Kidney (tissue), 22 donors: ENCODE data around the gene ZFHX2. TPM values are rescaled to one million over a fixed set of nuclear protein-coding genes. Genes with fewer than 3 reads are reported as not detected.
"Not testable (repeated sequence)": the region's sequence is repeated elsewhere in the genome, so short reads cannot be mapped to it uniquely, and the experiment has no call there.

Experiments used
- DNase-seq, 5 donors: peaks; one replicate each; pipeline ENCODE4 v3.0.0-alpha.2; 2013 to 2020
- FAIRE-seq: peaks from 2 replicates; lab custom pipeline; 2012; peaks lifted over from hg19 to GRCh38; lab: Jason Lieb, UNC
- H3K27ac ChIP-seq, 2 donors: one replicate each; pipeline ENCODE4 v1.7.0; 2013; ENCODE audit warnings: low read depth in 2 of 2, low read length in 2 of 2, inconsistent platforms in 1 of 2
- H3K27me3 ChIP-seq: one replicate; pipeline ENCODE4 v1.7.1; 2013; ENCODE audit warnings: low read length, inconsistent platforms; ENCODE audit not compliant: control insufficient read depth, insufficient read depth
- H3K36me3 ChIP-seq, 3 donors: one replicate each; pipeline versions ENCODE4 v1.7.0 to v1.7.1; 2013; ENCODE audit warnings: low read length in 3 of 3, control low read depth in 1 of 3, inconsistent platforms in 1 of 3; ENCODE audit not compliant: insufficient read depth in 3 of 3, control insufficient read depth in 2 of 3
- H3K4me1 ChIP-seq, 3 donors: one replicate each; pipeline versions ENCODE4 v1.7.0 to v1.7.1; 2013; ENCODE audit warnings: low read length in 3 of 3, inconsistent platforms in 1 of 3, low read depth in 1 of 3; ENCODE audit not compliant: control insufficient read depth in 2 of 3, insufficient read depth in 2 of 3
- H3K4me3 ChIP-seq, 3 donors: one replicate each; pipeline versions ENCODE4 v1.7.0 to v1.8.1; 2013; ENCODE audit warnings: low read length in 3 of 3, control low read depth in 1 of 3, inconsistent platforms in 1 of 3
- H3K9ac ChIP-seq, 3 donors: one replicate each; pipeline versions ENCODE4 v1.7.0 to v1.7.1; 2013; ENCODE audit warnings: low read length in 3 of 3, control low read depth in 1 of 3, inconsistent platforms in 1 of 3
- H3K9me3 ChIP-seq, 3 donors: one replicate each; pipeline versions ENCODE4 v1.7.0 to v1.7.1; 2013; ENCODE audit warnings: low read length in 3 of 3, control low read depth in 1 of 3, inconsistent platforms in 1 of 3; ENCODE audit not compliant: control insufficient read depth in 2 of 3, insufficient read depth in 1 of 3
- CTCF ChIP-seq: IDR thresholded peaks from 3 replicates; pipeline ENCODE4 v1.5.1; 2012; ENCODE audit warnings: mild to moderate bottlenecking, moderate library complexity, borderline replicate concordance; ENCODE audit not compliant: insufficient read depth; ENCODE audit errors: extremely low read depth
- intact Hi-C: fragments of 100-400 bp; cut with DNase I; formaldehyde crosslinking; loops from one replicate; pipeline ENCODE4 v1.11.1; 2022
- long read RNA-seq, 10 donors: library from polyadenylated mRNA in 1 of 10; unstranded in 1 of 10; transcript quantifications; one replicate each; pipeline ENCODE4 v2.0.0 and lab custom pipeline, GENCODE V29; 2021 to 2026
- polyA plus RNA-seq: library from polyadenylated mRNA; stranded (reverse); fragments of 350-450 nt; fragmentation: Illumina TruSeq; extraction: RNeasy Lipid Tissue Mini Kit (QIAGEN cat#74804); gene quantifications from one replicate; pipeline ENCODE4 v1.2.3, GENCODE V29; 2014; ENCODE audit warnings: low read depth, low replicate concordance; ENCODE audit not compliant: insufficient read depth
- total RNA-seq: library from RNA; stranded (reverse); fragmentation: NEBNext Ultra II Directional; extraction: Animal tissue kit (Norgen Biotek cat#: 25700); gene quantifications from one replicate; pipeline ENCODE4 v1.2.1, GENCODE V29; 2021
- donor health status: control.
- donor health status: control.
- donor health status: control.
- donor health status: control.
- donor health status: control.
- donor health status: DM: yes; HTN: yes; CAD: no.
- donor health status: Normal renal cell carcinoma (clear cell type).

Gene ZFHX2
- total RNA-seq (4.9 TPM), polyA plus RNA-seq (6.1 TPM)
- long read RNA-seq, donor 1, result 0 reads
- long read RNA-seq, donor 2, partial matches to known transcripts, result 0 of 1 reads
- long read RNA-seq, donor 2, other reads (novel, unspliced or antisense), result 0 of 1 reads
- long read RNA-seq, donor 3, result 0 reads
- long read RNA-seq, donor 4, partial matches to known transcripts, result 19 of 25 reads
- long read RNA-seq, donor 4, other reads (novel, unspliced or antisense), result 6 of 25 reads
- long read RNA-seq, donor 5, result 0 reads
- long read RNA-seq, donor 6, result 0 reads
- long read RNA-seq, donor 7, partial matches to known transcripts, result 0 of 5 reads
- long read RNA-seq, donor 7, other reads (novel, unspliced or antisense), result 5 of 5 reads
- long read RNA-seq, donor 8, partial matches to known transcripts, result 5 of 11 reads
- long read RNA-seq, donor 8, other reads (novel, unspliced or antisense), result 6 of 11 reads
- long read RNA-seq, donor 9, result 0 reads
- long read RNA-seq, donor 10, result 0 reads

DNA sequence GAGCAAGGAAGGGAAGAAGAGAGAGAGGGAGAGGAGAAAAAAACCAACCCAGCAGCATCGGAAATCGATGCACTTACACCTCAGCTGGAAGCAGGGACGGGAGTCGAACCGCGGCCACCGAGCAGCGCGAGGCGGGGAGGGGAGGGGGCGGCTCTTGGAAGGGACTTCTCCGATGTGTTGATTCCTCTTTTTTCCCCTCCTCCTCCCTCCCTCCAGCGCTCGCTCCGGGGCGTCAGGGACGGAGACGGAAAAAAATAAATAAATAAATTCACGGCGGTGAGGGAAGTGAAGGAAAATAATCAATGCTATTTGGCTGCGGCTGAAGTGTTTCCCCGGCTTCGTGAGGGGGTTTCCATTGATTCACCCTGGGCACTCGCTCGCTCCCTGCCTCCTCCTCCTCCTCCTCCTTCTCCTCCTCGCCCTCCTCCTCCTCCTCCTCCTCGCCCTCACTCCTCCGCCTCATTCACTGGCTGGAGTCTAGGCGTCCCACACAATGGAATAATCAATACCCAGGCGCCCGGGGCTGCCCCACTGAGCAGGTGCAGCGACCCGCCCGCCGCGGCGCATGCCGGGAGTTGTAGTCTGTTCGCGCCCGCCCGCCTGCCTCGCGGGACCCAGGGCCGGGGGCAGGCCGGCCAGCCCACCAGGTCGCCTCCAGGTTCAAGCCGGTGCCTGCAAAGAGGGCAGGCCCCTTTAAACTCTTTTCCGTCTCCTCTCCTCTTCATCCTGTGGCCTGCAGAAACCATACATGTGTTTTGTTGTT is at the start of gene ZFHX2:
TSS of gene ZFHX2 (minus strand) at position 500 of the 763 bp plus-strand sequence. CDS start 16,440 bp downstream, outside the sequence.
- FAIRE-seq, result no peak

GRCh38 chr14:23600806-23601205 is 49.2 kb upstream of the ZFHX2 start:
- Histone ChIP-seq H3K4me3 (no peak overlapping the region), H3K27me3 (no peaks in the 10 kb centered on the region), H3K9me3 (no peaks in the 10 kb centered on the region), H3K4me1 (no peaks in the 10 kb centered on the region), H3K9ac (no peak overlapping the region), H3K27ac (no peak overlapping the region), H3K36me3 (no peaks in the 10 kb centered on the region)
- intact Hi-C loops, result no loop called here
- TF ChIP-seq CTCF, result no peak
- FAIRE-seq (no peak), DNase-seq (no peak)

More for the DNA sequence above, at the start of gene ZFHX2:
- Histone ChIP-seq H3K9me3 (no peaks in the 10 kb centered on the region), H3K4me1 (peaks cover 0 to 11% (median 5%) of the 10 kb centered on the region in 3 donors), H3K36me3 (no peaks in the 10 kb centered on the region), H3K27ac (peak within 1 kb of the TSS; percentile 15 to 63), H3K27me3 (peaks cover 4% of the 10 kb centered on the region), H3K9ac (peak within 1 kb of the TSS; percentile 59 to 61 (median 59)), H3K4me3 (peak within 1 kb of the TSS; percentile 75 to 80 (median 78))
- no peak for TF ChIP-seq CTCF
- intact Hi-C loops, result no loop called here
- peak; percentile 83 to 90 (median 89) for DNase-seq

GRCh38 chr14:23600322-23600707 is 48.8 kb upstream of the ZFHX2 start:
- no peak overlapping the region for H3K9ac ChIP-seq
- intact Hi-C loops, result no loop called here
- no peak overlapping the region for H3K4me3 ChIP-seq
- no peak for TF ChIP-seq CTCF
- DNase-seq (no peak), FAIRE-seq (no peak)
- no peak overlapping the region for H3K27ac ChIP-seq
- H3K36me3 ChIP-seq, result no peaks in the 10 kb centered on the region
- H3K9me3 ChIP-seq, result no peaks in the 10 kb centered on the region
- H3K27me3 ChIP-seq, result no peaks in the 10 kb centered on the region
- H3K4me1 ChIP-seq, result no peaks in the 10 kb centered on the region

- H3K4me3 ChIP-seq, intact Hi-C loops, H3K27ac ChIP-seq, H3K4me1 ChIP-seq, FAIRE-seq, H3K36me3 ChIP-seq, H3K27me3 ChIP-seq, H3K9ac ChIP-seq, DNase-seq, H3K9me3 ChIP-seq: not testable (repeated sequence)
Observed at GRCh38 chr14:23594191-23594590, 42.6 kb upstream of the ZFHX2 start.
